Hepatocyte (in vitro differentiated cells): ENCODE data around the gene CMSS1. TPM values are rescaled to one million over a fixed set of nuclear protein-coding genes. Genes with fewer than 3 reads are reported as not detected.

Experiments used
- DNase-seq: peaks from one replicate; pipeline ENCODE4 v3.0.0-alpha.2; 2016; ENCODE audit warnings: low spot score
- H2AFZ ChIP-seq: fragments of 200-600 bp; sonication (generic); 2 replicates; pipeline ENCODE4 v1.6.0; 2016; ENCODE audit warnings: antibody characterized with exemption, mild to moderate bottlenecking
- H3K27ac ChIP-seq: fragments of 200-600 bp; sonication (generic); 2 replicates; pipeline ENCODE4 v1.5.1; 2016; ENCODE audit warnings: mild to moderate bottlenecking
- H3K27me3 ChIP-seq: fragments of 200-600 bp; sonication (generic); 2 replicates; pipeline ENCODE4 v1.6.1; 2016
- H3K36me3 ChIP-seq: fragments of 200-600 bp; sonication (generic); replicated peaks from 2 replicates; pipeline ENCODE4 v1.5.1; 2016; ENCODE audit warnings: low read depth; ENCODE audit not compliant: insufficient read depth
- H3K4me1 ChIP-seq: fragments of 200-600 bp; sonication (generic); 2 replicates; pipeline ENCODE4 v1.5.1; 2016; ENCODE audit warnings: mild to moderate bottlenecking, moderate library complexity; ENCODE audit not compliant: insufficient read depth
- H3K4me2 ChIP-seq: fragments of 200-600 bp; sonication (generic); 2 replicates; pipeline ENCODE4 v1.6.0; 2016
- H3K4me3 ChIP-seq: fragments of 200-600 bp; sonication (generic); 2 replicates; pipeline ENCODE4 v1.5.1; 2016; ENCODE audit warnings: mild to moderate bottlenecking
- H3K79me2 ChIP-seq: fragments of 200-600 bp; sonication (generic); 2 replicates; pipeline ENCODE4 v1.6.0; 2017; ENCODE audit warnings: mild to moderate bottlenecking
- H3K9me2 ChIP-seq: fragments of 200-600 bp; sonication (generic); replicated peaks from 2 replicates; pipeline ENCODE4 v1.6.0; 2017; ENCODE audit warnings: mild to moderate bottlenecking; ENCODE audit not compliant: insufficient read depth
- H3K9me3 ChIP-seq: fragments of 200-600 bp; sonication (generic); 2 replicates; pipeline ENCODE4 v1.5.1; 2016; ENCODE audit warnings: low read depth, mild to moderate bottlenecking
- H4K20me1 ChIP-seq: fragments of 200-600 bp; sonication (generic); 2 replicates; pipeline ENCODE4 v1.6.0; 2016; ENCODE audit warnings: mild to moderate bottlenecking; ENCODE audit not compliant: insufficient read depth, poor library complexity, severe bottlenecking
- CTCF ChIP-seq: fragments of 200-600 bp; sonication (generic); IDR thresholded peaks from 2 replicates; pipeline ENCODE4 v1.5.1; 2016; ENCODE audit warnings: antibody characterized with exemption, mild to moderate bottlenecking; ENCODE audit not compliant: poor library complexity
- EZH2 ChIP-seq: fragments of 200-600 bp; sonication (generic); IDR thresholded peaks from 2 replicates; pipeline ENCODE4 v1.6.1; 2016; ENCODE audit warnings: antibody characterized with exemption, mild to moderate bottlenecking, borderline replicate concordance
- EZH2phosphoT487 ChIP-seq: fragments of 200-600 bp; sonication (generic); IDR thresholded peaks from one replicate; pipeline ENCODE4 v1.6.1; 2018; ENCODE audit warnings: antibody characterized with exemption, mild to moderate bottlenecking, low read depth, moderate library complexity; ENCODE audit not compliant: unreplicated experiment, severe bottlenecking
- WGBS: methylation state at CpG from one replicate; pipeline ENCODE4 v1.1.6; 2016; ENCODE audit warnings: low lambda C conversion rate; ENCODE audit errors: missing lambda C conversion rate; 5-methylcytosine and 5-hydroxymethylcytosine counted together
- polyA plus RNA-seq: library from polyadenylated mRNA; unstranded; fragments of >200 nt; fragmentation: Nextera tagmentation; extraction: Ambion mirVana; gene quantifications from 2 replicates; pipeline ENCODE4 v1.2.1, GENCODE V29; 2016
- total RNA-seq: library from RNA; depleted of rRNA; stranded (reverse); fragments of >200 nt; gene quantifications from 2 replicates; pipeline ENCODE4 v1.2.3, GENCODE V29; 2014

The CMSS1 gene
- total and polyA plus RNA-seq, 2 experiments from 2014 or later = 11.8 to 17.0 TPM

- Histone ChIP-seq H3K36me3 (no peaks in the 10 kb centered on the region), H3K27ac (peak overlapping the region; percentile 70), H2AFZ (peak overlapping the region; percentile 53), H3K4me1 (peaks cover 44% of the 10 kb centered on the region), H3K4me3 (no peak overlapping the region), H3K79me2 (no peaks in the 10 kb centered on the region), H4K20me1 (no peaks in the 10 kb centered on the region), H3K4me2 (peak overlapping the region; percentile 3), H3K27me3 (no peaks in the 10 kb centered on the region), H3K9me3 (no peaks in the 10 kb centered on the region), H3K9me2 (no peaks in the 10 kb centered on the region)
- TF ChIP-seq CTCF (no peak), EZH2phosphoT487 (no peak), EZH2 (no peak)
- DNase-seq = no peak
- WGBS = 15% methylated on average over 1 of the region's 1 CpG
Observed at GRCh38 chr3:99939876-99940275, 122.2 kb downstream of the CMSS1 start.

GRCh38 chr3:99940350-99940749 lies 122.7 kb downstream of the CMSS1 start:
- Histone ChIP-seq H3K4me2 (no peak overlapping the region), H3K27ac (peak overlapping the region; percentile 70)

GRCh38 chr3:99941211-99941610 lies 123.5 kb downstream of the CMSS1 start:
- H3K9me2 ChIP-seq = no peaks in the 10 kb centered on the region
- H4K20me1 ChIP-seq = no peaks in the 10 kb centered on the region
- no peaks in the 10 kb centered on the region for H3K79me2 ChIP-seq
- no peaks in the 10 kb centered on the region for H3K27me3 ChIP-seq
- no peak overlapping the region for H2AFZ ChIP-seq
- H3K36me3 ChIP-seq = no peaks in the 10 kb centered on the region
- TF ChIP-seq EZH2 (no peak), CTCF (no peak), EZH2phosphoT487 (no peak)
- DNase-seq = no peak
- no peaks in the 10 kb centered on the region for H3K9me3 ChIP-seq
- H3K4me3 ChIP-seq = no peak overlapping the region
- H3K4me1 ChIP-seq = peaks cover 51% of the 10 kb centered on the region
- H3K27ac ChIP-seq = peak overlapping the region; percentile 70
- 76% methylated on average over 1 of the region's 1 CpG for WGBS
- no peak overlapping the region for H3K4me2 ChIP-seq

More at GRCh38 chr3:99940350-99940749, 122.7 kb downstream of the CMSS1 start:
- DNase-seq = no peak
- Histone ChIP-seq H4K20me1 (no peaks in the 10 kb centered on the region), H3K9me2 (no peaks in the 10 kb centered on the region), H3K9me3 (no peaks in the 10 kb centered on the region), H3K4me3 (no peak overlapping the region), H2AFZ (peak overlapping the region; percentile 53), H3K27me3 (no peaks in the 10 kb centered on the region), H3K79me2 (no peaks in the 10 kb centered on the region), H3K4me1 (peaks cover 44% of the 10 kb centered on the region), H3K36me3 (no peaks in the 10 kb centered on the region)
- no peak for TF ChIP-seq EZH2phosphoT487
- no peak for TF ChIP-seq CTCF
- TF ChIP-seq EZH2 = no peak
- WGBS = 82% methylated on average over 2 of the region's 2 CpGs
